ENCODE results near the gene FHIT. TPM values are rescaled to one million over a fixed set of nuclear protein-coding genes. Genes with fewer than 3 reads are reported as not detected.

Gene FHIT
- total and polyA plus RNA-seq, 2 of the 4 experiments (the other 2 are of a cell fraction) = 0.07 TPM; not detected in 1

GRCh38 chr3:59802045-59802444 lies 1449.2 kb downstream of the FHIT start:
- no peak for DNase-seq
- ChIA-PET POLR2A (ENCODE audit: unreplicated experiment) (no interaction called here), CTCF (no interaction called here)
- dilution Hi-C loops (cut with HindIII; ENCODE audit: low sequenced_read_pairs, unreplicated experiment) = no loop called here
- no peaks in the 10 kb centered on the region for H3K27me3 ChIP-seq (ENCODE audit: control insufficient read depth, insufficient read depth, low read length)
- no peak overlapping the region for H3K14ac ChIP-seq (replicated peaks; ENCODE audit: low read depth, low read length)
- intact Hi-C loops (cut with micrococcal nuclease) = no loop called here
- H3K4me1 ChIP-seq (ENCODE audit: control insufficient read depth, insufficient read depth, low read length) = peaks cover 2% of the 10 kb centered on the region; the same call in 1 of the 2 replicates
- no TSS peak for BruUV-seq (replicated peaks)
- no peak overlapping the region for H2BK20ac ChIP-seq (ENCODE audit: low read depth, low read length)
- H3K56ac ChIP-seq (ENCODE audit: extremely low read depth, insufficient read depth, low read length) = no peak overlapping the region
- H3K36me3 ChIP-seq (ENCODE audit: control insufficient read depth, insufficient read depth, low read length) = no peaks in the 10 kb centered on the region
- no peak overlapping the region for H2BK120ac ChIP-seq (ENCODE audit: low read depth, low read length)
- no peak overlapping the region for H2AFZ ChIP-seq (replicated peaks; ENCODE audit: low read length, poor library complexity)
- no peaks in the 10 kb centered on the region for H4K20me1 ChIP-seq (ENCODE audit: insufficient read depth, low read length)
- no peaks in the 10 kb centered on the region for H3K79me1 ChIP-seq (ENCODE audit: low read depth in 1 of 2, low read length in 2 of 2)
- H2BK15ac ChIP-seq (ENCODE audit: low read depth, low read length) = no peak overlapping the region; the same call in 2 of the 3 replicates
- no peak overlapping the region for H3K9ac ChIP-seq (ENCODE audit: low read depth, low read length)
- H3K23ac ChIP-seq (ENCODE audit: low read depth, low read length) = no peak overlapping the region
- no peak overlapping the region for H2AK5ac ChIP-seq (ENCODE audit: low read depth, low read length)
- H2AK9ac ChIP-seq (replicated peaks; ENCODE audit: low read depth, low read length, poor library complexity) = no peak overlapping the region
- no peak overlapping the region for H4K5ac ChIP-seq (ENCODE audit: low read depth, low read length)
- H3K4me2 ChIP-seq (ENCODE audit: low read depth, low read length) = no peak overlapping the region
- H3K4ac ChIP-seq (ENCODE audit: low read depth, low read length) = no peak overlapping the region
- TF ChIP-seq RFX5 (IDR thresholded peaks at IDR 0.05; ENCODE audit: low read depth, low read length) (no peak), RAD21 (IDR thresholded peaks at IDR 0.05; ENCODE audit: low read length) (no peak), BHLHE40 (IDR thresholded peaks at IDR 0.05; ENCODE audit: low read depth, low read length) (no peak), RCOR1 (IDR thresholded peaks at IDR 0.05; ENCODE audit: insufficient replicate concordance, low read length) (no peak), USF2 (IDR thresholded peaks at IDR 0.05; ENCODE audit: low read depth, low read length) (no peak), CEBPB (IDR thresholded peaks at IDR 0.05; ENCODE audit: low read depth, low read length) (no peak), CHD1 (IDR thresholded peaks at IDR 0.05; ENCODE audit: low read depth, low read length) (no peak), NFE2L2 (IDR thresholded peaks at IDR 0.05; ENCODE audit: low read depth, low read length) (no peak), FOS (IDR thresholded peaks at IDR 0.05; ENCODE audit: low read depth, low read length) (no peak), MAZ (IDR thresholded peaks at IDR 0.05; ENCODE audit: borderline replicate concordance, low read depth, low read length) (no peak), POLR2A (IDR thresholded peaks at IDR 0.05; ENCODE audit: low read depth, low read length) (no peak), MAFK (IDR thresholded peaks at IDR 0.05; ENCODE audit: low read depth, low read length) (no peak), MXI1 (IDR thresholded peaks at IDR 0.05; ENCODE audit: borderline replicate concordance, low read depth, low read length) (no peak), SMC3 (IDR thresholded peaks at IDR 0.05; ENCODE audit: low read depth, low read length) (no peak)
- TF ChIP-seq, protein P1, sequence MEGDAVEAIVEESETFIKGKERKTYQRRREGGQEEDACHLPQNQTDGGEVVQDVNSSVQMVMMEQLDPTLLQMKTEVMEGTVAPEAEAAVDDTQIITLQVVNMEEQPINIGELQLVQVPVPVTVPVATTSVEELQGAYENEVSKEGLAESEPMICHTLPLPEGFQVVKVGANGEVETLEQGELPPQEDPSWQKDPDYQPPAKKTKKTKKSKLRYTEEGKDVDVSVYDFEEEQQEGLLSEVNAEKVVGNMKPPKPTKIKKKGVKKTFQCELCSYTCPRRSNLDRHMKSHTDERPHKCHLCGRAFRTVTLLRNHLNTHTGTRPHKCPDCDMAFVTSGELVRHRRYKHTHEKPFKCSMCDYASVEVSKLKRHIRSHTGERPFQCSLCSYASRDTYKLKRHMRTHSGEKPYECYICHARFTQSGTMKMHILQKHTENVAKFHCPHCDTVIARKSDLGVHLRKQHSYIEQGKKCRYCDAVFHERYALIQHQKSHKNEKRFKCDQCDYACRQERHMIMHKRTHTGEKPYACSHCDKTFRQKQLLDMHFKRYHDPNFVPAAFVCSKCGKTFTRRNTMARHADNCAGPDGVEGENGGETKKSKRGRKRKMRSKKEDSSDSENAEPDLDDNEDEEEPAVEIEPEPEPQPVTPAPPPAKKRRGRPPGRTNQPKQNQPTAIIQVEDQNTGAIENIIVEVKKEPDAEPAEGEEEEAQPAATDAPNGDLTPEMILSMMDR (conservative IDR thresholded peaks at IDR 0.05; ENCODE audit: low read depth, low read length) = no peak
- TF ChIP-seq, protein P2, sequence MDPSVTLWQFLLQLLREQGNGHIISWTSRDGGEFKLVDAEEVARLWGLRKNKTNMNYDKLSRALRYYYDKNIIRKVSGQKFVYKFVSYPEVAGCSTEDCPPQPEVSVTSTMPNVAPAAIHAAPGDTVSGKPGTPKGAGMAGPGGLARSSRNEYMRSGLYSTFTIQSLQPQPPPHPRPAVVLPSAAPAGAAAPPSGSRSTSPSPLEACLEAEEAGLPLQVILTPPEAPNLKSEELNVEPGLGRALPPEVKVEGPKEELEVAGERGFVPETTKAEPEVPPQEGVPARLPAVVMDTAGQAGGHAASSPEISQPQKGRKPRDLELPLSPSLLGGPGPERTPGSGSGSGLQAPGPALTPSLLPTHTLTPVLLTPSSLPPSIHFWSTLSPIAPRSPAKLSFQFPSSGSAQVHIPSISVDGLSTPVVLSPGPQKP (IDR thresholded peaks at IDR 0.05; ENCODE audit: borderline replicate concordance, low read depth, low read length) = no peak
- WGBS, 2 experiments (ENCODE audit: extremely low coverage in 2 of 2, insufficient read length in 1 of 2) = no CpG with 5 or more reads among the region's 2 CpGs
- H3K9me3 ChIP-seq (ENCODE audit: control insufficient read depth, insufficient read depth, low read length) = no peaks in the 10 kb centered on the region
- H4K8ac ChIP-seq (ENCODE audit: low read depth in 2 of 2, low read length in 2 of 2) = no peak overlapping the region
- H4K91ac ChIP-seq (ENCODE audit: insufficient read depth, low read depth, low read length) = no peak overlapping the region
- no peak overlapping the region for H3K27ac ChIP-seq (ENCODE audit: insufficient read depth, low read length)
- H3K18ac ChIP-seq (ENCODE audit: low read depth, low read length) = no peak overlapping the region
- no peak overlapping the region for H3K4me3 ChIP-seq (ENCODE audit: insufficient read depth, low read depth, low read length)
- no peak for ATAC-seq (ENCODE audit: low read depth)
- in situ Hi-C loops (cut with MboI; ENCODE audit: low sequenced_read_pairs) = loop anchor here (25.0 kb wide), 2 partner anchors 815 to 1165 kb away; no protein-coding TSS in a partner anchor
- no peak overlapping the region for H2BK5ac ChIP-seq (ENCODE audit: low read depth, low read length, poor library complexity, severe bottlenecking)
- peaks cover 3% of the 10 kb centered on the region; the same call in 1 of the 2 replicates for H3K9me1 ChIP-seq (ENCODE audit: insufficient read depth, low read length)
